Mammary epithelial cell (primary cell): ENCODE data around the gene CEBPE.

ENCODE experiments used
- EZH2 ChIP-seq: IDR thresholded peaks from 2 replicates; pipeline ENCODE4 v1.6.1; 2012; ENCODE audit warnings: low read length, inconsistent platforms, borderline replicate concordance
- TF ChIP-seq, protein P1 (sequence below), 2 donors: IDR thresholded peaks in 1 of 2; conservative IDR thresholded peaks in 1 of 2; 2 replicates each; pipeline ENCODE4 v1.5.1; 2011 to 2012; ENCODE audit warnings: inconsistent platforms in 2 of 2, low read length in 2 of 2, mild to moderate bottlenecking in 2 of 2, control low read depth in 1 of 2, low read depth in 1 of 2; ENCODE audit not compliant: insufficient read depth in 1 of 2; ENCODE audit errors: extremely low read depth in 1 of 2

DNA sequence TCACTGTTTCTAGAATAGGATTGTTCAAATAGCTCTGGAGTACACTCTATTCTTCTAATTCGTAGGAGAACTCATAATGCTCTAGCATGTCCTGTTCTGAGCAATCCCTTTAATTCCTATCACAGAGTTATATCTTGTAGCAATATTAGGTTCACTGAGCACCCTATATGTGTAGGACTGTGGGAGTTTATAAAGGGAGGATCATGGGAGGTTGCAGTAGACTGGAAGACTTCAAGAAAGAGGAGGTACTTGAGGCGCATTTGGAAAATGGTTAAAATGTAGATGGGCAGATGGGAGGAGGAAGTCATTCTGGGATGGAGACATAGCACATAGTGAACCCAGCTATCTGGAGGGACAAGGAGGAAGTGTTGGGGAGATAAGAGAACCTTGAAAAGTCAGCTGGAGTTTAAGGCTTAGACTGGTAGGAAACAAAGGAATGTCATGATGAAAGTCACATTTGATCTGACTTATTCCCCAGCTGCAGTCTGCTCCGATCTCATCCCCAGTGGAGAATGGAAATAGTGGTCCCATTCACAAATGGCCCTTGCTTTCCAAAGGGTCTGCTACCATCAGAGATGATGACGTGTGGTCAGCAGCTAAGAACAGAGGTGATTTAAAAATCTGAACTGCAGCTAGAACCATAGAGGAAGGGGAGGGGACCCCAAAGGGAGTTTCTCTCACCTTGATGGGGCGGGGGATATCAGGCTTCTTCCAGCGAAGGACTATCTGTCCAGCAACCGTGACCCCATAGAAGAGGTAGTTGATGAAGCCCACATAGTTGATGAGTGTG lies 10.1 kb upstream of the CEBPE start:
- TF ChIP-seq, protein P1, sequence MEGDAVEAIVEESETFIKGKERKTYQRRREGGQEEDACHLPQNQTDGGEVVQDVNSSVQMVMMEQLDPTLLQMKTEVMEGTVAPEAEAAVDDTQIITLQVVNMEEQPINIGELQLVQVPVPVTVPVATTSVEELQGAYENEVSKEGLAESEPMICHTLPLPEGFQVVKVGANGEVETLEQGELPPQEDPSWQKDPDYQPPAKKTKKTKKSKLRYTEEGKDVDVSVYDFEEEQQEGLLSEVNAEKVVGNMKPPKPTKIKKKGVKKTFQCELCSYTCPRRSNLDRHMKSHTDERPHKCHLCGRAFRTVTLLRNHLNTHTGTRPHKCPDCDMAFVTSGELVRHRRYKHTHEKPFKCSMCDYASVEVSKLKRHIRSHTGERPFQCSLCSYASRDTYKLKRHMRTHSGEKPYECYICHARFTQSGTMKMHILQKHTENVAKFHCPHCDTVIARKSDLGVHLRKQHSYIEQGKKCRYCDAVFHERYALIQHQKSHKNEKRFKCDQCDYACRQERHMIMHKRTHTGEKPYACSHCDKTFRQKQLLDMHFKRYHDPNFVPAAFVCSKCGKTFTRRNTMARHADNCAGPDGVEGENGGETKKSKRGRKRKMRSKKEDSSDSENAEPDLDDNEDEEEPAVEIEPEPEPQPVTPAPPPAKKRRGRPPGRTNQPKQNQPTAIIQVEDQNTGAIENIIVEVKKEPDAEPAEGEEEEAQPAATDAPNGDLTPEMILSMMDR (conservative IDR thresholded peaks at IDR 0.05 in 1 of 2, IDR thresholded peaks at IDR 0.05 in 1 of 2; ENCODE audit: extremely low read depth in 1 of 2, insufficient read depth in 1 of 2, low read depth in 1 of 2, low read length in 2 of 2) = no peak
- TF ChIP-seq EZH2 = no peak
